GM21381 (cell line): ENCODE measurements around the gene KCNQ2.

Source experiments
- ATAC-seq: cut with Tn5 transposase; IDR thresholded peaks from one replicate; pipeline ENCODE4 v1.9.1; 2021; ENCODE audit warnings: mild to moderate bottlenecking, moderate library complexity; ENCODE audit not compliant: unreplicated experiment

Gene KCNQ2

GRCh38 chr20:63406617-63407245 is 65.7 kb downstream of the KCNQ2 start:
- ATAC-seq = no peak

GRCh38 chr20:63406011-63406410 is 66.4 kb downstream of the KCNQ2 start:
- no peak for ATAC-seq

- no peak for ATAC-seq
These were observed 67.2 kb downstream of the KCNQ2 start for GRCh38 chr20:63405102-63405730.

GRCh38 chr20:63404129-63405085 is 68.0 kb downstream of the KCNQ2 start:
- no peak for ATAC-seq

- ATAC-seq = no peak
These were observed 68.9 kb downstream of the KCNQ2 start for GRCh38 chr20:63403403-63404105.

- ATAC-seq = no peak
These were observed 69.6 kb downstream of the KCNQ2 start for GRCh38 chr20:63402860-63403220.

GRCh38 chr20:63402181-63402859 is 70.1 kb downstream of the KCNQ2 start:
- ATAC-seq = no peak

GRCh38 chr20:63401384-63402110 is 70.9 kb downstream of the KCNQ2 start:
- ATAC-seq = no peak

- no peak for ATAC-seq
These were observed 71.8 kb downstream of the KCNQ2 start for GRCh38 chr20:63400486-63401210.

GRCh38 chr20:63399596-63400375 is 72.7 kb downstream of the KCNQ2 start:
- ATAC-seq = no peak

GRCh38 chr20:63398744-63399514 is 73.5 kb downstream of the KCNQ2 start:
- ATAC-seq = no peak

GRCh38 chr20:63397946-63398450 is 74.5 kb downstream of the KCNQ2 start:
- ATAC-seq = no peak

GRCh38 chr20:63397155-63397843 is 75.2 kb downstream of the KCNQ2 start:
- ATAC-seq = no peak

GRCh38 chr20:63396300-63396699 is 76.2 kb downstream of the KCNQ2 start:
- ATAC-seq = no peak

- no peak for ATAC-seq
These were observed 76.7 kb downstream of the KCNQ2 start for GRCh38 chr20:63395723-63396122.

GRCh38 chr20:63394920-63395455 is 77.5 kb downstream of the KCNQ2 start:
- ATAC-seq = no peak
